ENCODE measurements around the gene ZFP91. TPM values are rescaled to one million over a fixed set of nuclear protein-coding genes. Genes with fewer than 3 reads are reported as not detected.

The ZFP91 gene
- total RNA-seq, 1 donor from 2014 or later = 52.0 TPM

- no peaks in the 10 kb centered on the region for H4K20me1 ChIP-seq (ENCODE audit: low read depth)
- no peak overlapping the region for H3K4me2 ChIP-seq
- H3K27me3 ChIP-seq = no peaks in the 10 kb centered on the region
- no peaks in the 10 kb centered on the region for H3K9me3 ChIP-seq (ENCODE audit: low read depth)
- H3K4me3 Mint-ChIP-seq = no peak overlapping the region
- DNase-seq (ENCODE audit: low spot score) = no peak
- H3K36me3 Mint-ChIP-seq = no peaks in the 10 kb centered on the region
- H3K27me3 Mint-ChIP-seq (ENCODE audit: insufficient read depth, low read depth) = peaks cover 4% of the 10 kb centered on the region
- no peak for TF ChIP-seq EZH2phosphoT487 (IDR thresholded peaks at IDR 0.05)
- TF ChIP-seq EZH2 (IDR thresholded peaks at IDR 0.05) = no peak
- TF ChIP-seq CTCF (IDR thresholded peaks at IDR 0.05) = no peak
- no peak overlapping the region for H3K9ac ChIP-seq
- no peaks in the 10 kb centered on the region for H3K79me2 ChIP-seq (ENCODE audit: low read depth)
- H3K27ac Mint-ChIP-seq = no peak overlapping the region
- no peaks in the 10 kb centered on the region for H3K9me3 Mint-ChIP-seq
- no peak overlapping the region for H3K27ac ChIP-seq
- no peak overlapping the region for H2AFZ ChIP-seq (replicated peaks)
- no peaks in the 10 kb centered on the region for H3F3A ChIP-seq (ENCODE audit: low read depth)
- H3K4me3 ChIP-seq = no peak overlapping the region
- no peaks in the 10 kb centered on the region for H3K36me3 ChIP-seq
- no peaks in the 10 kb centered on the region for H3K4me1 ChIP-seq
- no peaks in the 10 kb centered on the region for H3K4me1 Mint-ChIP-seq
These were observed 81.2 kb downstream of the ZFP91 start for GRCh38 chr11:58659910-58660570.

Other genes starting within 250 kb of the ZFP91 start
- not detected in 2 replicates for gene OR5B17, start 220.0 kb upstream of the ZFP91 start, total RNA-seq (ENCODE audit: low replicate concordance)
- not detected in 2 replicates for gene OR5B3, start 172.2 kb upstream of the ZFP91 start, total RNA-seq (ENCODE audit: low replicate concordance)
- not detected in 2 replicates for gene OR5B2, start 150.9 kb upstream of the ZFP91 start, total RNA-seq (ENCODE audit: low replicate concordance)
- gene OR5B12, start 136.8 kb upstream of the ZFP91 start, total RNA-seq (ENCODE audit: low replicate concordance) = not detected in 2 replicates
- not detected in 2 replicates for gene OR5B21, start 71.0 kb upstream of the ZFP91 start, total RNA-seq (ENCODE audit: low replicate concordance)
- 3.1 and 5.0 TPM in 2 replicates for gene LPXN, start 3.2 kb upstream of the ZFP91 start, total RNA-seq (ENCODE audit: low replicate concordance)
- 1.6 and 4.2 TPM in 2 replicates for gene CNTF, start 43.6 kb downstream of the ZFP91 start, total RNA-seq (ENCODE audit: low replicate concordance)
- not detected in 2 replicates for gene GLYAT, start 152.9 kb downstream of the ZFP91 start, total RNA-seq (ENCODE audit: low replicate concordance)